Measurements from ENCODE around the gene TMIGD3.

The TMIGD3 gene

GRCh38 chr1:111470596-111470995 is 32.8 kb downstream of the TMIGD3 start:
- H3K4me3 ChIP-seq (ENCODE audit: low read length), result no peak overlapping the region
- no peak for DNase-seq (ENCODE audit: low read depth)
- no peak for TF ChIP-seq CTCF (conservative IDR thresholded peaks at IDR 0.05; ENCODE audit: low read depth, low read length)

GRCh38 chr1:111469539-111469938 is 33.9 kb downstream of the TMIGD3 start:
- TF ChIP-seq CTCF (conservative IDR thresholded peaks at IDR 0.05; ENCODE audit: low read depth, low read length), result no peak
- DNase-seq (ENCODE audit: low read depth), result no peak
- H3K4me3 ChIP-seq (ENCODE audit: low read length), result no peak overlapping the region

- no peak overlapping the region for H3K4me3 ChIP-seq (ENCODE audit: low read length)
- no peak for TF ChIP-seq CTCF (conservative IDR thresholded peaks at IDR 0.05; ENCODE audit: low read depth, low read length)
- DNase-seq (ENCODE audit: low read depth), result no peak
These were observed 34.7 kb downstream of the TMIGD3 start for GRCh38 chr1:111468717-111469100.

GRCh38 chr1:111467865-111468716 is 35.3 kb downstream of the TMIGD3 start:
- no peak overlapping the region for H3K4me3 ChIP-seq (ENCODE audit: low read length)
- no peak for DNase-seq (ENCODE audit: low read depth)
- TF ChIP-seq CTCF (conservative IDR thresholded peaks at IDR 0.05; ENCODE audit: low read depth, low read length), result no peak

- no peak for DNase-seq (ENCODE audit: low read depth)
- H3K4me3 ChIP-seq (ENCODE audit: low read length), result no peak overlapping the region
- no peak for TF ChIP-seq CTCF (conservative IDR thresholded peaks at IDR 0.05; ENCODE audit: low read depth, low read length)
These were observed 37.0 kb downstream of the TMIGD3 start for GRCh38 chr1:111466480-111466879.

- no peak for DNase-seq (ENCODE audit: low read depth)
- no peak for TF ChIP-seq CTCF (conservative IDR thresholded peaks at IDR 0.05; ENCODE audit: low read depth, low read length)
- no peak overlapping the region for H3K4me3 ChIP-seq (ENCODE audit: low read length)
These were observed 37.7 kb downstream of the TMIGD3 start for GRCh38 chr1:111465754-111466153.

GRCh38 chr1:111463029-111463683 is 40.3 kb downstream of the TMIGD3 start:
- no peak overlapping the region for H3K4me3 ChIP-seq (ENCODE audit: low read length)
- no peak for DNase-seq (ENCODE audit: low read depth)
- TF ChIP-seq CTCF (conservative IDR thresholded peaks at IDR 0.05; ENCODE audit: low read depth, low read length), result no peak

All from retinal pigment epithelial cell (primary cell).